ENCODE results near the gene TMEM176B.

TMEM176B gene

DNA sequence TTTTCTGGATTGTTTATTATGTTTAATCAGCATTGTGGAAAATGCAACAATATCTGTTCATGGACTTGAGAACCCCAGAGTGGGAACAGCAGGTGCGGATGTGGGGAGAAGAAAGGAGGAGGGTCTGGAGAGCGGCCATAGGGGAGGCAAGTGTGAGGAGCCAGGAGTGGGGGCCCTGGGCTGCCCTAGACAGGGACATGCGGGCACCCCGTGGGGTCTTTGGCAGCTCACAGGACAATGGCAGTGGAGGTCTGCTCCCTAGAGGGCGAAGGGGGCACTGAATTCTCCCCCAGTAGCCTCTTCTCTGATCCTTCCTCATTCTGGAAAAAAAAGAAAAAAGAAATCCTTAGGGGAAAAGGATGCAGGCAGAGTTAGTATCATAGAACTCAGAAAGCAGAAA lies 8.9 kb downstream of the TMEM176B start:
- no peaks in the 10 kb centered on the region for H3K4me1 ChIP-seq (ENCODE audit: insufficient read depth, low read length, poor library complexity, severe bottlenecking)
- no peak overlapping the region for H2AFZ ChIP-seq (ENCODE audit: low read length)

DNA sequence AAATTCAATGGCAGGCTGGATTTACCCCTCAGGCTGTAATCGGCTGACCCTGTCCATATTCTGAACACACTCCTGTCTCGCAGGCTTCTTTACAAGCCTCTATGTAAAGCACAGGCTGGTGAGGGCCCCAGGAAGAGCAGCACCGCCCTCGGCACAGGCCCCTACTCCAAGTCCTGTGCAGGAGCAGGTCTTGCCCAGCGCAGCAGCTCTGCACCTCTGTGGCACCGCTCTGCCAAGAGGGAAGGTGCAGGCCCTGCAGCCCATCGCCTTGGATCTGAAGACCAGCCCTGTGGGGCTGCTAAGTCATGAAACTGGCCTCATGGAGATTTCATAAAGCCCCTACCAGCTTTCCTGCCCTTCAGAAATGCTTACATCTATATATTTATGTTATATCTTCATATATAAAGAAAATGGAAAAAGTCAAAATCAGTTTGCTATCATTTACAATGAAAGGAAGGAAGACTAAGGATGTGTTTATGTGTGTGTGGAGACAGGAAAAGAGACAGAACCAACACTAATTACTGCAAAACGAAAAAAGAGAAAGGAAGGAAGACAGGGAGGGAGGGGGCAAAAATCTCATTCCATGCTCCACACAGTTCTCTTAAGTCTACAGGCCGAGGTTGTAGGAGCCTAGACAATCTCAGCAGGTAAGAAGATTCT lies 9.6 kb downstream of the TMEM176B start:
- H3K4me1 ChIP-seq (ENCODE audit: insufficient read depth, low read length, poor library complexity, severe bottlenecking): no peaks in the 10 kb centered on the region
- no peaks in the 10 kb centered on the region for H4K20me1 ChIP-seq (ENCODE audit: insufficient read depth, low read length, poor library complexity, severe bottlenecking)
- TF ChIP-seq EZH2phosphoT487 (IDR thresholded peaks at IDR 0.05; ENCODE audit: borderline replicate concordance): no peak
- TF ChIP-seq, protein P1, sequence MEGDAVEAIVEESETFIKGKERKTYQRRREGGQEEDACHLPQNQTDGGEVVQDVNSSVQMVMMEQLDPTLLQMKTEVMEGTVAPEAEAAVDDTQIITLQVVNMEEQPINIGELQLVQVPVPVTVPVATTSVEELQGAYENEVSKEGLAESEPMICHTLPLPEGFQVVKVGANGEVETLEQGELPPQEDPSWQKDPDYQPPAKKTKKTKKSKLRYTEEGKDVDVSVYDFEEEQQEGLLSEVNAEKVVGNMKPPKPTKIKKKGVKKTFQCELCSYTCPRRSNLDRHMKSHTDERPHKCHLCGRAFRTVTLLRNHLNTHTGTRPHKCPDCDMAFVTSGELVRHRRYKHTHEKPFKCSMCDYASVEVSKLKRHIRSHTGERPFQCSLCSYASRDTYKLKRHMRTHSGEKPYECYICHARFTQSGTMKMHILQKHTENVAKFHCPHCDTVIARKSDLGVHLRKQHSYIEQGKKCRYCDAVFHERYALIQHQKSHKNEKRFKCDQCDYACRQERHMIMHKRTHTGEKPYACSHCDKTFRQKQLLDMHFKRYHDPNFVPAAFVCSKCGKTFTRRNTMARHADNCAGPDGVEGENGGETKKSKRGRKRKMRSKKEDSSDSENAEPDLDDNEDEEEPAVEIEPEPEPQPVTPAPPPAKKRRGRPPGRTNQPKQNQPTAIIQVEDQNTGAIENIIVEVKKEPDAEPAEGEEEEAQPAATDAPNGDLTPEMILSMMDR (conservative IDR thresholded peaks at IDR 0.05; ENCODE audit: low read length): no peak
- H3K4me3 ChIP-seq (ENCODE audit: low read length, poor library complexity, severe bottlenecking): no peak overlapping the region
- no peak overlapping the region for H2AFZ ChIP-seq (ENCODE audit: low read length)
- H3K4me2 ChIP-seq (ENCODE audit: low read depth, low read length, poor library complexity, severe bottlenecking): no peak overlapping the region
- no peaks in the 10 kb centered on the region for H3K9me2 ChIP-seq (replicated peaks; ENCODE audit: low read depth, low read length)
- no peak overlapping the region for H3K9ac ChIP-seq (ENCODE audit: low read depth, low read length, poor library complexity, severe bottlenecking)
- H3F3A ChIP-seq (ENCODE audit: low read depth): no peaks in the 10 kb centered on the region
- no peaks in the 10 kb centered on the region for H3K27me3 ChIP-seq (ENCODE audit: insufficient read depth, low read length, poor library complexity, severe bottlenecking)
- H3K9me3 ChIP-seq (ENCODE audit: insufficient read depth, low read depth, low read length): no peaks in the 10 kb centered on the region
- H3K79me2 ChIP-seq (ENCODE audit: insufficient read depth, low read length): no peaks in the 10 kb centered on the region
- no peaks in the 10 kb centered on the region for H3K36me3 ChIP-seq (ENCODE audit: insufficient read depth, low read length)

More for the DNA sequence above, 8.9 kb downstream of the TMEM176B start:
- no peaks in the 10 kb centered on the region for H4K20me1 ChIP-seq (ENCODE audit: insufficient read depth, low read length, poor library complexity, severe bottlenecking)
- H3K9me3 ChIP-seq (ENCODE audit: insufficient read depth, low read depth, low read length): no peaks in the 10 kb centered on the region
- H3K4me3 ChIP-seq (ENCODE audit: low read length, poor library complexity, severe bottlenecking): no peak overlapping the region
- no peaks in the 10 kb centered on the region for H3K9me2 ChIP-seq (replicated peaks; ENCODE audit: low read depth, low read length)
- H3K9ac ChIP-seq (ENCODE audit: low read depth, low read length, poor library complexity, severe bottlenecking): no peak overlapping the region
- no peak overlapping the region for H3K4me2 ChIP-seq (ENCODE audit: low read depth, low read length, poor library complexity, severe bottlenecking)
- H3K36me3 ChIP-seq (ENCODE audit: insufficient read depth, low read length): no peaks in the 10 kb centered on the region
- TF ChIP-seq, protein P1 (conservative IDR thresholded peaks at IDR 0.05; ENCODE audit: low read length): no peak
- no peak for TF ChIP-seq EZH2phosphoT487 (IDR thresholded peaks at IDR 0.05; ENCODE audit: borderline replicate concordance)
- H3K79me2 ChIP-seq (ENCODE audit: insufficient read depth, low read length): no peaks in the 10 kb centered on the region
- no peaks in the 10 kb centered on the region for H3K27me3 ChIP-seq (ENCODE audit: insufficient read depth, low read length, poor library complexity, severe bottlenecking)
- H3F3A ChIP-seq (ENCODE audit: low read depth): no peaks in the 10 kb centered on the region

DNA sequence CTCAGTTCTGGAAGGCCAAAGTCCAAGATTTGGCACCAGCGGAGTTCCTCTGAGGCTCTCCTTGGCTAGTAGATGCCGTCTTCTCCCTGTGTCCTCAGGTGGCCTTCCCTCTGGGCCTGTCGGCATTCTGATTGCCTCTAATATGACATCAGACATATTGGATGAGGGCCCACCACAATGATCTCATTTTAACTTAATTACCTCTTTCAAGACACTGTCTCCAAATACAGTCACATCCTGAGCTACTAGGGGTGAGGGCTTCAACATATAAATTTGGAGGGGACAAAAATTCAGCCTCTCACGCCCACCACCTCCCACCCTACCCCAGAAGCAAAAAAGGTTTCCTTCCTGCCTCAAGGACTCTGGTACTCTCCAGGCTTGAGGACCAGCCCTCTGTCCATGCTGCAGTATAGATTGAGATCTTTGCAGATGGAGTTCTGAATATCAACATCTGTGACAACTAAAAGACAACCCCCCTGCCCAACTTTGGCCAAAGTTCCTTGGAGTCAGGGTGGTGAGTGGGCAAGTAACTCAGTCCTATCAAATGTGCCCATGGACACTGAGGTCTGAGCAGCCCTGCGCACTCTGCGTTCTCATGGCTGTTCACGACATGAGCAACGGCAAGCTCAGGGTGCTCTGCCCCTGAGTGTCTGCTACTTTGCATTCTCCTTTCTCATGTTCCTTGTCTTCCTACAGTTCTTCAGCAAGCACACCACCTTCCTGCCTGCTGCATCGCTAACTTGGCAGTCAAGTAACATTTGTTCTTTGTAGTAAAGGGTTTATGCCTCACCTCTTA lies 11.5 kb downstream of the TMEM176B start:
- H3F3A ChIP-seq (ENCODE audit: low read depth): no peaks in the 10 kb centered on the region
- no peaks in the 10 kb centered on the region for H3K9me3 ChIP-seq (ENCODE audit: insufficient read depth, low read depth, low read length)
- H4K20me1 ChIP-seq (ENCODE audit: insufficient read depth, low read length, poor library complexity, severe bottlenecking): no peaks in the 10 kb centered on the region
- no peak overlapping the region for H2AFZ ChIP-seq (ENCODE audit: low read length)
- TF ChIP-seq, protein P1 (conservative IDR thresholded peaks at IDR 0.05; ENCODE audit: low read length): no peak
- TF ChIP-seq EZH2phosphoT487 (IDR thresholded peaks at IDR 0.05; ENCODE audit: borderline replicate concordance): no peak
- peaks cover 9% of the 10 kb centered on the region for H3K4me1 ChIP-seq (ENCODE audit: insufficient read depth, low read length, poor library complexity, severe bottlenecking)
- H3K79me2 ChIP-seq (ENCODE audit: insufficient read depth, low read length): no peaks in the 10 kb centered on the region
- H3K9ac ChIP-seq (ENCODE audit: low read depth, low read length, poor library complexity, severe bottlenecking): no peak overlapping the region
- no peaks in the 10 kb centered on the region for H3K27me3 ChIP-seq (ENCODE audit: insufficient read depth, low read length, poor library complexity, severe bottlenecking)
- no peaks in the 10 kb centered on the region for H3K9me2 ChIP-seq (replicated peaks; ENCODE audit: low read depth, low read length)
- H3K4me3 ChIP-seq (ENCODE audit: low read length, poor library complexity, severe bottlenecking): no peak overlapping the region
- no peaks in the 10 kb centered on the region for H3K36me3 ChIP-seq (ENCODE audit: insufficient read depth, low read length)
- no peak overlapping the region for H3K4me2 ChIP-seq (ENCODE audit: low read depth, low read length, poor library complexity, severe bottlenecking)

Data from Loucy (cell line).